Tibial nerve (tissue), 4 donors: ENCODE results near the gene COQ10B.

Source experiments
- CTCF ChIP-seq, 5 experiments: fragments of 200-600 bp in 3 of 5; fragments of 450-650 bp in 2 of 5; sonication (generic) in 3 of 5; IDR thresholded peaks; one replicate each; pipeline ENCODE4 v1.5.1; 2016 to 2019; ENCODE audit warnings: antibody characterized with exemption in 5 of 5, mild to moderate bottlenecking in 3 of 5, moderate library complexity in 2 of 5
- EP300 ChIP-seq, 2 donors: sonication (generic); formaldehyde crosslinking; IDR thresholded peaks; one replicate each; pipeline ENCODE4 v1.6.1; 2017; ENCODE audit warnings: antibody characterized with exemption in 2 of 2, mild to moderate bottlenecking in 1 of 2

GRCh38 chr2:197513915-197514314, 60.6 kb downstream of the COQ10B start:
- TF ChIP-seq CTCF (IDR thresholded peaks at IDR 0.05) (no peak), EP300 (IDR thresholded peaks at IDR 0.05) (no peak)
